Hematopoietic multipotent progenitor cell treated with erythropoietin and hydrocortisone succinate and interleukin-3 and kit ligand, for 17 days (in vitro differentiated cells): ENCODE data around the gene PRDM5.

ENCODE experiments used
- DNase-seq: peaks from one replicate; pipeline ENCODE4 v3.0.0-alpha.2; 2015; ENCODE audit warnings: low spot score

PRDM5 gene

DNA sequence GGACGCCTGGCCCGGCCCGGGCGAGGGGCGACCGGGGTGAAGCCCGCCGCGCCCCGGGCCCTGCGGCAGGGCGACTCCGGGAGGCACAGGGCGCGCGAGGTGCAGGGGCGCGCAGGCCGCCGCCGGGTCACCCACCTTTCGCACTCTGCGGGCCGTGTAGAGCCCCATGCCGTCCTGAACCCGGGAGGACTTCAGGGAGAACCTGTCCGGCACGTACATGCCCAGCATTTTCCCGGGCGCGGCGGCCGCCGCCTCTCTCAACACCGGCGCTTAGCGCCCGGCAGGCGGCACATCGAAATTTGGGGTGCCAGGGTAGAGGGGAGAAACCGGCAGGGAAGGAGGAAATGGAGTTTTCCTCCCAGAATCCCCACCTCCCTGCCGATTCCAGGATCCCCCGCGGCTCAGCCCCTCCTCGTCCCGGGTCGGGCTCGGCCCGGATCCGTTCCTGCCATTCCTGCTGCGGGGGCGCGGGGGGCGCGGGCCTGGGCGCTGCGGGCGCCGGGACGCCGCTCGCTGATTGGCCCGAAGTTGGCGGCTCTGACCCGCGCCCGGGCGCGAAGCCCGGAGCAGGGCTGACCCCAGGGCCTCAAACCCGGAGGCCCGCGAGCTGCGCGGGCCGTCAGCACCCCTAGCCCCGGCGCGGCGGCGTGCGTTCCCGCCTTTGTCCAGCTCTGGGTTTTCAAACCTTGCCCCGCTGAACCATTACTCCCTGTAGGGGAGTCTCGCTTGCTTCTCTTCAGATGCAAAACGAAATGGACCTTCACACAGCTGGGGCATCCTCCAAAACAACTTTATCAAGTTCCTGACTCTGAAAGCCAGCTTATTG is at the start of gene PRDM5:
Gene PRDM5 (minus strand): TSS at position 346 of the 826 bp plus-strand sequence. CDS start 118 bp downstream, at position 228.
- no peak for DNase-seq

GRCh38 chr4:120971884-120972283 is 49.4 kb upstream of the PRDM5 start:
- no peak for DNase-seq

DNA sequence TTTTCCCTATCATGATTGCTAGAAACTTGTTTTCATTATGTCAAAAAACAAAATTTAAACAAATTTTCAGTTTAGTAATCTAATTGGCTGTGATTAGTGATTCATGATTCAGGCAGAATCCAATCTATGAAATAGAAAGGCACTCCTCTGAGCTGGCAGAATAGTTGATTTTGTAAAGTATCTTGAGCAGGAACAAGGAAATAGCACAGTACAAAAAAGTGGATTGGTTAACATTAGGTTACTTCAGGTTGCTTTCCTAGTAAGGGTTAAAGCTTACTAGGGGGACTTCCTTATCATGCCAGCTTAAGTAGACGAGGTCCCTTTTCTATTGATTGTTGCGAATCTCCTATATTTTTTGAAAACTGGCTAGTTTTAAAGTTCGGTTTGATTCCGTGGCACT is 43.4 kb upstream of the PRDM5 start:
- DNase-seq: no peak

DNA sequence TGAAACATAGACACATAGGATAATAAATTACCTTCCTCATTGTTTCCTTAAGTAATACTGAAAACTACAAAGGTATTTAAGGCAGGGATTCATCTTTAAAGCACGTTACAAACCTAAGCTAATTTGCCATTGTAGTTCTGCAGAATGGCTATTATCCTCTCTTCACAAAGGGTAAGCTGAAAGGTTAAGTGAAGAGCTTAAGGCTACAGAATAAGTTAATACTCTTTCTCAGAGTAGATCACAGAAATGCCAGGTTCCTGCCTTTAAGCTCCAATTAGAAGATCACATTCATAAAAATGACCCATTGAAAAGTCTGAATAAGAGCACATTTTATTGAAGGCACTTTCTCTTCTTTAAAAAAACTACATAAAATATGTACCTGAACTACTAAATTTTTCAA is 42.1 kb upstream of the PRDM5 start:
- no peak for DNase-seq

GRCh38 chr4:120963449-120963848 is 40.9 kb upstream of the PRDM5 start:
- DNase-seq: no peak

GRCh38 chr4:120960656-120961267 is 38.2 kb upstream of the PRDM5 start:
- DNase-seq: no peak

DNA sequence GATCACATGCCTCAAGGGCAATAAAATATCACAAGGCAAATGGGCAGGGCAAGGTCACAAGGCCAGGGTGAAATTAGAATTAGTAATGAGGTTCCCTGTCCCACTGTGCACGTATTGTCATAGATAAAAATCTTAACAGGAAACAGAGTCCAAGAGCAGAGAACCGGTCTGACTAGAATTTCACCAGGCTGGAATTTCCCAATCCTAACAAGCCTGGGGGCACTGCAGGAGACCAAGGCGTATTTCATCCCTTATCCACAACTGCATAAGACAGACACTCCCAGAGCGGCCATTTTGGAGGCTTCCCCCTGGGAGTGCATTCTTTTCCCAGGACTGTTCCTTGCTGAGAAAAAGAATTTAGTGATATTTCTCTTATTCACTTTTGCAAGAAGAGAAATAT is 25.9 kb upstream of the PRDM5 start:
- DNase-seq: no peak

DNA sequence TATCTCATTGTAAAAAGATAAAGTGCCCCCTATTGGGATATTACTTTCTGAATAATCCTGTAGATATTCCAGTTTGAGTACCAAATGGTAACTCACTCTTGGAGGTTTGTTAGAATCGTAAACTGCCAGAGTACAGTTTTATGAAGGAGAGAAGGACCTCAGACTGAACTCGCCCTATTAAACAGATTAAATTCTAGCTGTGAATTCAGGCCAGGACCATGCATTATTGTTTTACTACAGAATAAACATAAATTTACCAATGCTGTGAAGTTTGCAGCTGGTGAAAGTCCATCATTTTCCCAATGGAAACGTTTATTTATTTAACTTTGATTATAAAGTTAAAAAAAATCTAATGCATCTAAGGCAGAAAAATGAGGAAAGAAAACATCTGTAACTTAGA is 20.2 kb upstream of the PRDM5 start:
- DNase-seq: no peak

DNA sequence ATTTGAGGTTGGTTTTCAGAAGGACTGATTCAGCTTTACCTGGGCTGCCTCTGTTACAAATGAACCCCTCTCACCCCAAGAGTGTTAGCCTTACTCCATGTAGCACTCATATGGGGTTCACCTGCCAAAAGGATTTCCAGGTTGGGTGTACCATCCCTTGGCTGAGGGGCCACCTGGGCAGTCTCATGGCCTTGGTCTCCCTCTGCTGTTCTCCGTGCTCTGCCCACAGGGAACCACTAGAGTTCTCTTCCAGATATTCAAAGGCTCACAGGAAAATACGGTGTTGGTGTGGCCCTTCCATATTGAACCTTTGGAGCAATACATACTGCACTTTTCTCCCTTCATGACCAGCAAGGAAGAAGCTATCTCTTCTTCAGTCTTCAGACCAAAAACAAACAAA is 18.0 kb upstream of the PRDM5 start:
- DNase-seq: no peak

- DNase-seq: no peak
Observed at GRCh38 chr4:120939693-120940092, 17.2 kb upstream of the PRDM5 start.

DNA sequence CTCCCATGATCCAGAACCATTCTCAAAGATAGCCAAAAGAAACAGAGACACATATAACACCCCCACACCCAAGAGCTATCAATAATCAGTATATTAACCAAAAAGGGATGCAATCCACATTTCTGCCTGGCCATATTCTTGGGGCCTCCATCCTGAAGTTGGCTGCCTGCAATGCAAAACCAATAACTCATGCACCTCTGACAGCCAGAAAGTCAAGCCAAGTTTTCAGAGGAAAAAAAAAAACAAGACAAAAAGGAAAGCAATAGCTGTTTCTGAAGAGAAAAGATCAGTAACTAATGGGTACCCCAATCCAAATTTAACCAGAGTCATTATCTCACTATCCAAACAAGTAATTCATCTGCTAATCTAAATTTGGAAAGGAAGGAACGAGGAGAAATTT is 7.3 kb upstream of the PRDM5 start:
- no peak for DNase-seq

DNA sequence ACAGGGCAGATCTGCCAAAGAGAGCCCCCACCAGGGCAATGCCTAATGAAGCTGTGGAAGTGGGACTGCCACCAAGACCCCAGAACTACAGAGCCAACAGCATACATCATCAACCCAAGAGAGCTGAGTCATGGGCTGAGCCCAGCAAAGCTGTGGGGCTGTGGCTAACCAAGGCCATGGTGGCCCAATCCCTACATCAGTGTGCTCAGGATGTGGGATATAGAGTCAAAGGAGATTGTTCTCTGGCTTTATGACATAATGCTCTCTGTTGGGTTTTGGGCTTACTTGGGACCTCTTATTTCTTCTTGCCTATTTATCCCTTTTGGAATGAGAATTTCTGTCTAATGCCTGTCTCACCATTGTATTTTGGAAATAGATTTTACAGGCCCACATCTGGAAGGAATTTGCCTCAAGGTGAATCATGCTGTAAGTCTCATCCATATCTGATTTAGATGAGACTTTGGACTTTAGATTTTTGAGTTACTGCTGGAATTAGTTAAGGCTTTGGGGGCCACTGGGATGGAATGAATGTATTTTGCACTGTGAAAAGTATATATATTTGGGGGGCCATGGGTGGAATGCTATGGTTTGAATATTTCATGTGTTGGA is 5.4 kb upstream of the PRDM5 start:
- DNase-seq: no peak

DNA sequence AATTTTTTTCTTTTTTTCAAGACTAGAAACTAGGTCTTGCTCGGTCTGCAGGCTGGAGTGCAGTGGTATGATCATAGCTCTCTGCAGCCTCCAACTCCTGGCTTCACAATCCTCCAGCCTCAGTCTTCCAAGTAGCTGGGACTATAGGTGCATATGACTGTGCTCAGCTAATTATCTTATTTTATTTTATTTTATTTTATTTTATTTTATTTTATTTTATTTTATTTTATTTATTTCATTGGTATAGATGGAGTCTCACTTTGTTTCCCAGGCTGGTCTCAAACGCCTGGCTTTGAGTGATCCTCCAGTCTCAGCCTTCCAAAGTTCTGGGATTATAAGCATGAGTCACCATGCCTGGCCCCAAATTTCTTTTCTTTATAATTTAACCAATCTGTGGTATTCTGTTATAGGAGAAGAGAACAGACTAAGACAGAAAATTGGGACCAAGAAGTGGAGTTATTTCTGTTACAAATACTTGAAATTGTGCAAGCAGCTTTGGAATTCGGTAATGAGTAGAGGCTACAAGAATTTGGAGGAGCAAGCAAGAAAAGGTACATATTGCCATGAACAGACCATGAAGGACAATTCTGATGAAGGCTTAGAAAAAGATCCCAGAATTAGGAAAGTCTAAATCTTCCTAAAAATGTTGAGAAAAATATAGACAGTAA is 4.0 kb upstream of the PRDM5 start:
- DNase-seq: no peak

- DNase-seq: no peak
Observed at GRCh38 chr4:120924931-120925330, 2.4 kb upstream of the PRDM5 start.

DNA sequence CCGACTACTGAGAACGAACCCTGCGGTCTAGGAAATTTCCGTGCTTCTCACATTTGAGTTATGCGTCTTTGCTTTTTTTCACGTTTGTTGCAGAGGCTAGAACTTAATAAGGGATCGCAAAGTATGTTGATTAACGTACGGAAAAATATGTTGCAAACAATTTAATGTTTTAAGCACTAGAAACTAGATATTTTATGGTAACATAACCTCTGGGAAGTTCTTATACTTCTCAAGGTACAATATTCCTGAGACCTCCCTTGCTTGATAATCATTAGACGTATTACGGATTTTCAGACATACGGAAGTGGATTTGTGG is 639 bp upstream of the PRDM5 start:
- no peak for DNase-seq

GRCh38 chr4:120921456-120922380 is 808 bp downstream of the PRDM5 start:
- no peak for DNase-seq

DNA sequence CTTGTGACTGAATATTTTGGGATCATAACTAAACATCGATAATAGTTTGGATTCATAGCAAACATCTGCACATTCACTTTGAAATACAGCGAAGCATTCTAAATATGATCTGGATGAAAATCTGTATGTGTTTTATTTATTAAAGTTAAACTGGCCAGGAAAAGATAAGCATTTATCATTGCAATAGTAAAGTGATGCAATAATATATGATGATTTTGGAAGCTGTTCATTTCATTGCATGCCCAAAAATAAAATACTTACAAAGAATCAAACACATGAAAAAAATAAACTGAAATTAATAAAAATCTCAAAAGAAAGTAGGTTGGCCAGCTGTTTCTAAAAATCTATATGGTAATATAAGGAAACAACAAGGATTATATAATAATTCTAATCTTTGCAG is 1.9 kb downstream of the PRDM5 start:
- DNase-seq: no peak

DNA sequence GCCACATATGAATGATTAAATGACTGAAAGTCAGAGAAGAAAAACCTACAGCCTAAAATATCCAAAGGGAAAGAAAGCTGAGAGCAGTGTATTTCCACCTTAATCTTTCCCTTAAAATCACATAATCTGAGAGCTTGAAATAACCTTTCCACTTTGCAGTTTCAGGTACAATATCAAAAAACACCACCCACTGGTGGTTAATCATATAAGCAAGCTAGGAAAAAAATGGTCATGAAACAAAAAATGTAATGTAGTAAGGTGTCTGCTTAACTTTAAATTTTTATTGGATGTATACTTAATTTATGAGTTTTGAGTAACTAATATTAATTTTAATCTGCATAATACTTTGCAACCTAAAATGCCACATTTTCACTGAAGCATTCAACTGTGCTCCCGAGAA is 3.2 kb downstream of the PRDM5 start:
- DNase-seq: no peak

- DNase-seq: no peak
Observed at GRCh38 chr4:120918788-120919187, 3.7 kb downstream of the PRDM5 start.

DNA sequence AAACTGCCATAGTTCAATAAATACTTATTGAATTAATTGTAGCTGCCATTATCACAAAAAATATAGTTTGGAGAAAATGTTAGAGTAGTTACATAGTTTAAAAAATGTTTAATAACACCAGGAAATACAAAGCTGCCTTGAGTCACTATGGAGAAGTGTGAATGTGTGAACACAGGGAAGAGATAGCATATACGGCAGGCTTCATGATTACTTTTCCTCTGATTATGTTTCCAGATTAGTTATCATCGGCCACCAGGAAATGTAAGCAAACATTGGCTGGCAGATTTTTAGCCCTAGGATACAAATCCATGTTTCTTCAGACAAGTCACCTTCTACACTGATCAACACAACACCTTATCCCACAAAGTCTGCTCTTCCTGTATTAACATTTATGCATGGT is 4.4 kb downstream of the PRDM5 start:
- DNase-seq: no peak

DNA sequence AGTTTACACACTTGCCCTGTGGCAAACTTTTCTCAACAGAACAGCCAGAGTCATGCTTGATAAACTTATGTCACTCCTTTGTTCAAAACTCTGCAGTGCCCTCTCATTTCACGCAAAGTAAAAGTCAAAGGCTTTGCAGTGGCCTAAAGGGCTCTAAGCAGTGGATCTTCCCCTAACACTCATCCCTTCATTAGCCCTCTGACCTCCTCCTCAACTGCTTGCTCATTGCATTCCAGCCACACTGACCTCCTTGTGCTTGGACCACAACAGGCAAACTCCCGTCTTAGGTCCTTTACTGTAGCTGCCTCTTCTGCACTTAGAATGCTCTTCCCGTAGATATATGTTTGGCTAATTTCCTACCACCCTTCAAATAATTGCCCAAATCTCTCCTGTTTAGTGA is 5.6 kb downstream of the PRDM5 start:
- DNase-seq: no peak

- DNase-seq: no peak
Observed at GRCh38 chr4:120915336-120915735, 7.2 kb downstream of the PRDM5 start.
